ENCODE measurements around the gene NOX1. TPM values are rescaled to one million over a fixed set of nuclear protein-coding genes. Genes with fewer than 3 reads are reported as not detected.

Gene NOX1
- total and polyA plus RNA-seq, 2 of the 13 experiments (the other 11 are each of a cell fraction or from before 2014, with no cell fraction given), result 0.07 TPM; not detected in 1

- no peak for TF ChIP-seq DZIP1 (CRISPR knock-in tag; IDR thresholded peaks at IDR 0.05)
- no peak for TF ChIP-seq FOXJ3 (CRISPR knock-in tag; IDR thresholded peaks at IDR 0.05; ENCODE audit: borderline replicate concordance)
- TF ChIP-seq ZNF205 (CRISPR knock-in tag; IDR thresholded peaks at IDR 0.05), result no peak
- no peak for TF ChIP-seq KAT2B (IDR thresholded peaks at IDR 0.05; ENCODE audit: borderline replicate concordance, low read depth, low read length)
- TF ChIP-seq SALL2 (CRISPR knock-in tag; IDR thresholded peaks at IDR 0.05), result peak; percentile 54; the same call in 1 of the 2 replicates
- TF ChIP-seq, protein P1, sequence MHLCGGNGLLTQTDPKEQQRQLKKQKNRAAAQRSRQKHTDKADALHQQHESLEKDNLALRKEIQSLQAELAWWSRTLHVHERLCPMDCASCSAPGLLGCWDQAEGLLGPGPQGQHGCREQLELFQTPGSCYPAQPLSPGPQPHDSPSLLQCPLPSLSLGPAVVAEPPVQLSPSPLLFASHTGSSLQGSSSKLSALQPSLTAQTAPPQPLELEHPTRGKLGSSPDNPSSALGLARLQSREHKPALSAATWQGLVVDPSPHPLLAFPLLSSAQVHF (CRISPR knock-in tag; IDR thresholded peaks at IDR 0.05), result no peak
- peak; percentile 66 to 81; a peak in 3 of 4 replicates for TF ChIP-seq POLR2A (IDR thresholded peaks at IDR 0.05; ENCODE audit: insufficient read depth in 1 of 2, low read depth in 2 of 2, low read length in 2 of 2)
- TF ChIP-seq RAD51 (IDR thresholded peaks at IDR 0.05; ENCODE audit: borderline replicate concordance), result no peak
- TF ChIP-seq ETV5 (CRISPR knock-in tag; IDR thresholded peaks at IDR 0.05; ENCODE audit: borderline replicate concordance), result peak; percentile 86
- no peak for TF ChIP-seq MXD4 (CRISPR knock-in tag; IDR thresholded peaks at IDR 0.05)
- TF ChIP-seq ZNF879 (CRISPR knock-in tag; IDR thresholded peaks at IDR 0.05), result no peak
- TF ChIP-seq ZKSCAN5 (CRISPR knock-in tag; IDR thresholded peaks at IDR 0.05), result no peak
- no peak for TF ChIP-seq MATR3 (CRISPR knock-in tag; IDR thresholded peaks at IDR 0.05)
- TF ChIP-seq ZNF280B (CRISPR knock-in tag; IDR thresholded peaks at IDR 0.05; ENCODE audit: borderline replicate concordance), result no peak
- TF ChIP-seq THYN1 (CRISPR knock-in tag; IDR thresholded peaks at IDR 0.05; ENCODE audit: borderline replicate concordance, low read depth), result no peak
- no peak for TF ChIP-seq SRF (IDR thresholded peaks at IDR 0.05; ENCODE audit: low read depth, low read length)
- no peak for TF ChIP-seq GFI1 (CRISPR knock-in tag; IDR thresholded peaks at IDR 0.05; ENCODE audit: borderline replicate concordance)
- no peak for TF ChIP-seq ZNF674 (CRISPR knock-in tag; IDR thresholded peaks at IDR 0.05; ENCODE audit: low read depth)
- peak; percentile 15; the same call in 1 of the 2 replicates for TF ChIP-seq ISL2 (CRISPR knock-in tag; IDR thresholded peaks at IDR 0.05)
- no peak for TF ChIP-seq ZSCAN20 (CRISPR knock-in tag; IDR thresholded peaks at IDR 0.05; ENCODE audit: borderline replicate concordance)
- no peak for TF ChIP-seq CCDC6 (CRISPR knock-in tag; IDR thresholded peaks at IDR 0.05)
- TF ChIP-seq ELF3 (CRISPR knock-in tag; IDR thresholded peaks at IDR 0.05), result peak; percentile 29; the same call in 1 of the 2 replicates
- no peak for TF ChIP-seq CHD2 (IDR thresholded peaks at IDR 0.05; ENCODE audit: low read depth, low read length)
- peak; percentile 6; the same call in 1 of the 2 replicates for TF ChIP-seq FOXK1 (CRISPR knock-in tag; IDR thresholded peaks at IDR 0.05; ENCODE audit: borderline replicate concordance, low read depth)
- TF ChIP-seq ZC3H13 (CRISPR knock-in tag; IDR thresholded peaks at IDR 0.05), result no peak
- no peak for TF ChIP-seq ZNF350 (CRISPR knock-in tag; IDR thresholded peaks at IDR 0.05; ENCODE audit: borderline replicate concordance, low read depth)
- TF ChIP-seq POLR2G (IDR thresholded peaks at IDR 0.05; ENCODE audit: low read depth, low read length), result peak; percentile 80
Observed at GRCh38 chrX:100819837-100820666, 54.1 kb downstream of the NOX1 start, which contains the start of gene CSTF2 (continued).
